A549 (cell line): Measurements from ENCODE around the gene RFLNA. TPM values are rescaled to one million over a fixed set of nuclear protein-coding genes. Genes with fewer than 3 reads are reported as not detected.

Experiments
- ATAC-seq, 2 experiments: fragments of 200-7000 bp in 1 of 2; fragments of >200 bp in 1 of 2; cut with Nextera tagmentation in 1 of 2; cut with Tn5 transposase in 1 of 2; 3 replicates each; pipeline versions ENCODE4 v1.8.0 to v1.9.1; 2018 to 2020; ENCODE audit warnings: mild to moderate bottlenecking in 1 of 2, moderate library complexity in 1 of 2
- CTCF ChIA-PET: fragments of 300-600 bp; sonication (Branson Sonifier 250); formaldehyde crosslinking; extraction: SDS; loops from one replicate; lab custom pipeline; 2021; ENCODE audit warnings: antibody characterized with exemption, inconsistent platforms; lab: Yijun Ruan, JAX
- POLR2A ChIA-PET: fragments of 350-600 bp; formaldehyde crosslinking; extraction: SDS; loops from one replicate; lab custom pipeline; 2021; ENCODE audit warnings: antibody characterized with exemption, inconsistent platforms; lab: Yijun Ruan, JAX
- DNase-seq, 2 experiments: peaks; one replicate each; pipeline versions ENCODE4 v3.0.0 to v3.0.0-alpha.2; 2011 to 2016; ENCODE audit warnings: low read depth in 1 of 2, low spot score in 1 of 2
- FAIRE-seq: peaks from 2 replicates; lab custom pipeline; 2011; peaks lifted over from hg19 to GRCh38; lab: Jason Lieb, UNC
- H3K27ac ChIP-seq, 2 experiments: fragments of >200 bp; sonication (Bioruptor Twin); formaldehyde crosslinking; 3 replicates each; pipeline ENCODE4 v1.5.1; 2016 to 2017
- H3K4me1 ChIP-seq: fragments of >200 bp; sonication (Bioruptor Twin); formaldehyde crosslinking; 3 replicates; pipeline ENCODE4 v1.6.1; 2016
- H3K4me2 ChIP-seq: fragments of >200 bp; sonication (Bioruptor Twin); formaldehyde crosslinking; 3 replicates; pipeline ENCODE4 v1.6.1; 2016
- H3K4me3 ChIP-seq: fragments of >200 bp; sonication (Bioruptor Twin); formaldehyde crosslinking; 3 replicates; pipeline ENCODE4 v1.5.1; 2016
- H3K9me3 ChIP-seq: fragments of >200 bp; sonication (Bioruptor Twin); formaldehyde crosslinking; 3 replicates; pipeline ENCODE4 v1.6.1; 2016
- BCL3 ChIP-seq: fragments of >200 bp; sonication (Bioruptor Twin); formaldehyde crosslinking; IDR thresholded peaks from 3 replicates; pipeline ENCODE4 v1.6.1; 2016
- CBX8 ChIP-seq: fragments of 200-600 bp; sonication (generic); IDR thresholded peaks from 2 replicates; pipeline ENCODE4 v1.6.1; 2016
- CEBPB ChIP-seq, 2 experiments: fragments of >200 bp in 1 of 2; sonication (Bioruptor Twin) in 1 of 2; formaldehyde crosslinking in 1 of 2; IDR thresholded peaks; 2 replicates each; pipeline ENCODE4 v1.6.1; 2012 to 2016
- ELK1 ChIP-seq: fragments of 150-350 bp; IDR thresholded peaks from 2 replicates; pipeline ENCODE4 v1.6.1; 2014; ENCODE audit warnings: low read depth, mild to moderate bottlenecking, low read length
- ESRRA ChIP-seq: fragments of 150-350 bp; IDR thresholded peaks from 2 replicates; pipeline ENCODE4 v1.6.1; 2014; ENCODE audit warnings: mild to moderate bottlenecking, low read length, borderline replicate concordance
- FOXS1 ChIP-seq: fragments of 250-450 bp; sonication (Bioruptor Pico); IDR thresholded peaks from 2 replicates; pipeline ENCODE4 v1.5.0; 2020; ENCODE audit warnings: mild to moderate bottlenecking, moderate library complexity
- GATA3 ChIP-seq: IDR thresholded peaks from 2 replicates; pipeline ENCODE4 v1.6.1; 2012; ENCODE audit warnings: borderline replicate concordance
- HOXB13 ChIP-seq: fragments of 250-450 bp; sonication (Bioruptor Pico); IDR thresholded peaks from 2 replicates; pipeline ENCODE4 v1.5.0; 2020; ENCODE audit warnings: low read depth, mild to moderate bottlenecking, moderate library complexity
- KDM1A ChIP-seq: fragments of 200-600 bp; sonication (generic); IDR thresholded peaks from 2 replicates; pipeline ENCODE4 v1.6.1; 2016; ENCODE audit warnings: low read depth, mild to moderate bottlenecking
- KDM5A ChIP-seq: fragments of 200-600 bp; sonication (generic); IDR thresholded peaks from 2 replicates; pipeline ENCODE4 v1.6.1; 2016; ENCODE audit warnings: antibody characterized with exemption, mild to moderate bottlenecking
- MAFK ChIP-seq: fragments of 450-650 bp; IDR thresholded peaks from 2 replicates; pipeline ENCODE4 v1.6.1; 2014; ENCODE audit not compliant: partially characterized antibody
- MAZ ChIP-seq: fragments of 150-350 bp; IDR thresholded peaks from 2 replicates; pipeline ENCODE4 v1.6.1; 2014; ENCODE audit warnings: antibody characterized with exemption, low read depth, low read length, borderline replicate concordance
- POLR2A ChIP-seq: IDR thresholded peaks from 2 replicates; pipeline ENCODE4 v1.6.1; 2012; ENCODE audit warnings: mild to moderate bottlenecking, low read length
- RFX5 ChIP-seq: fragments of 450-650 bp; IDR thresholded peaks from 2 replicates; pipeline ENCODE4 v1.7.1; 2014; ENCODE audit warnings: antibody characterized with exemption, mild to moderate bottlenecking, moderate library complexity
- SMC3 ChIP-seq: fragments of >200 bp; sonication (Bioruptor Twin); formaldehyde crosslinking; IDR thresholded peaks from 3 replicates; pipeline ENCODE4 v1.6.1; 2018; ENCODE audit warnings: inconsistent platforms
- USF2 ChIP-seq: fragments of 450-650 bp; IDR thresholded peaks from 2 replicates; pipeline ENCODE4 v1.6.1; 2014; ENCODE audit warnings: antibody characterized with exemption
- WGBS: methylation state at CpG from one replicate; pipeline ENCODE4 v1.1.6; 2017; ENCODE audit errors: missing lambda C conversion rate; 5-methylcytosine and 5-hydroxymethylcytosine counted together
- polyA plus RNA-seq, 4 experiments: library from polyadenylated mRNA; depleted of rRNA in 3 of 4; stranded (reverse); fragments of >200 nt; fragmentation: RNase III in 1 of 4; extraction: RNeasy Plus Mini Kit Qiagen cat#74134 plus additional on column Dnase treatment in 1 of 4; gene quantifications; 2 replicates in 3 of 4; 3 replicates in 1 of 4; pipeline ENCODE4 v1.2.3, GENCODE V29; 2011 to 2017
- TF ChIP-seq, protein P1 (sequence below): IDR thresholded peaks from 2 replicates; pipeline ENCODE4 v1.6.1; 2012; ENCODE audit warnings: low read depth, borderline replicate concordance
- TF ChIP-seq, protein P2 (sequence below): IDR thresholded peaks from 2 replicates; pipeline ENCODE4 v1.6.1; 2012
- TF ChIP-seq, protein P3 (sequence below): fragments of 250-450 bp; sonication (Bioruptor Pico); IDR thresholded peaks from 2 replicates; pipeline ENCODE4 v1.5.0; 2021; ENCODE audit warnings: mild to moderate bottlenecking, moderate library complexity, borderline replicate concordance
- TF ChIP-seq, protein P4 (sequence below): IDR thresholded peaks from 2 replicates; pipeline ENCODE4 v1.6.1; 2012

The RFLNA gene
- polyA plus RNA-seq, 2 of the 4 experiments (the other 2 are of a cell fraction) = not detected

GRCh38 chr12:124314207-124314606 is 19.3 kb downstream of the RFLNA start:
- Histone ChIP-seq H3K4me3 (no peak overlapping the region), H3K9me3 (no peaks in the 10 kb centered on the region), H3K4me2 (no peak overlapping the region), H3K4me1 (no peaks in the 10 kb centered on the region), H3K27ac (no peak overlapping the region)
- CTCF ChIA-PET = interaction anchor here (0.7 to 3.0 kb wide), 3 partner anchors 11 to 278 kb away, joined by 4 to 7 read pairs (median 4); no protein-coding TSS in a partner anchor
- TF ChIP-seq FOXS1 (CRISPR knock-in tag) (no peak), ESRRA (no peak), POLR2A (no peak), MAFK (no peak), KDM1A (no peak), MAZ (no peak), RFX5 (no peak), CEBPB (IDR thresholded peaks at IDR 0.05) (no peak), KDM5A (no peak), BCL3 (no peak), USF2 (no peak), SMC3 (no peak), CBX8 (no peak), HOXB13 (CRISPR knock-in tag) (no peak), ELK1 (no peak), GATA3 (no peak)
- TF ChIP-seq, protein P1, sequence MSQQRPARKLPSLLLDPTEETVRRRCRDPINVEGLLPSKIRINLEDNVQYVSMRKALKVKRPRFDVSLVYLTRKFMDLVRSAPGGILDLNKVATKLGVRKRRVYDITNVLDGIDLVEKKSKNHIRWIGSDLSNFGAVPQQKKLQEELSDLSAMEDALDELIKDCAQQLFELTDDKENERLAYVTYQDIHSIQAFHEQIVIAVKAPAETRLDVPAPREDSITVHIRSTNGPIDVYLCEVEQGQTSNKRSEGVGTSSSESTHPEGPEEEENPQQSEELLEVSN = no peak
- TF ChIP-seq, protein P2, sequence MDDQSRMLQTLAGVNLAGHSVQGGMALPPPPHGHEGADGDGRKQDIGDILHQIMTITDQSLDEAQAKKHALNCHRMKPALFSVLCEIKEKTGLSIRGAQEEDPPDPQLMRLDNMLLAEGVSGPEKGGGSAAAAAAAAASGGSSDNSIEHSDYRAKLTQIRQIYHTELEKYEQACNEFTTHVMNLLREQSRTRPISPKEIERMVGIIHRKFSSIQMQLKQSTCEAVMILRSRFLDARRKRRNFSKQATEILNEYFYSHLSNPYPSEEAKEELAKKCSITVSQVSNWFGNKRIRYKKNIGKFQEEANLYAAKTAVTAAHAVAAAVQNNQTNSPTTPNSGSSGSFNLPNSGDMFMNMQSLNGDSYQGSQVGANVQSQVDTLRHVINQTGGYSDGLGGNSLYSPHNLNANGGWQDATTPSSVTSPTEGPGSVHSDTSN = no peak
- TF ChIP-seq, protein P3, sequence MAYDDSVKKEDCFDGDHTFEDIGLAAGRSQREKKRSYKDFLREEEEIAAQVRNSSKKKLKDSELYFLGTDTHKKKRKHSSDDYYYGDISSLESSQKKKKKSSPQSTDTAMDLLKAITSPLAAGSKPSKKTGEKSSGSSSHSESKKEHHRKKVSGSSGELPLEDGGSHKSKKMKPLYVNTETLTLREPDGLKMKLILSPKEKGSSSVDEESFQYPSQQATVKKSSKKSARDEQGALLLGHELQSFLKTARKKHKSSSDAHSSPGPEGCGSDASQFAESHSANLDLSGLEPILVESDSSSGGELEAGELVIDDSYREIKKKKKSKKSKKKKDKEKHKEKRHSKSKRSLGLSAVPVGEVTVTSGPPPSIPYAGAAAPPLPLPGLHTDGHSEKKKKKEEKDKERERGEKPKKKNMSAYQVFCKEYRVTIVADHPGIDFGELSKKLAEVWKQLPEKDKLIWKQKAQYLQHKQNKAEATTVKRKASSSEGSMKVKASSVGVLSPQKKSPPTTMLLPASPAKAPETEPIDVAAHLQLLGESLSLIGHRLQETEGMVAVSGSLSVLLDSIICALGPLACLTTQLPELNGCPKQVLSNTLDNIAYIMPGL (CRISPR knock-in tag) = no peak
- WGBS = 85% methylated on average over 20 of the region's 30 CpGs
- no peak for FAIRE-seq
- POLR2A ChIA-PET = no interaction called here
- DNase-seq = no peak
- no peak for ATAC-seq

DNA sequence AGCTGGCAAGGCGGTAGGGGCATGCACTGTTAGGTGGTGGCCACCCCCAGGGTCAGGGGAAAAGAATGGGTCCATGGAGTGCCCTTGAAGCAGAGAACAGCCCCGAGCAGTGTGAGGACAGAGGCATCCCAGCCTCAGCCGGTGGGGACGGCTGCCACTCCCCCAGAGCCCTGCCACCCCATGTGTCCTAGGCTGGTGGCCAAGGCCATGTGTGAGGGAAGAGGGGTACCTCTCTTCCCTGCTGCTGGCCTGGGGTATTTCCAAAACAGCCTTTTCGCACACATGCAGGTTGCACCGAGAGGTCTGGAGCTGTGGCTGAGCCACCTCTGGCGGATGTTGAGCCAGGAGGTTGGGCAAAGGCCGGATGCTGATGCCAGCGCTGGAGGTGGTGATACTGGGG is 19.9 kb downstream of the RFLNA start:
- POLR2A ChIA-PET = no interaction called here
- H3K9me3 ChIP-seq = no peaks in the 10 kb centered on the region
- TF ChIP-seq, protein P4, sequence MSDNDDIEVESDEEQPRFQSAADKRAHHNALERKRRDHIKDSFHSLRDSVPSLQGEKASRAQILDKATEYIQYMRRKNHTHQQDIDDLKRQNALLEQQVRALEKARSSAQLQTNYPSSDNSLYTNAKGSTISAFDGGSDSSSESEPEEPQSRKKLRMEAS = no peak
- TF ChIP-seq KDM5A = no peak
- FAIRE-seq = no peak
- H3K4me3 ChIP-seq = no peak overlapping the region
- no peak for ATAC-seq
- 65% methylated on average over 9 of the region's 9 CpGs for WGBS
- no peak for DNase-seq
- H3K4me2 ChIP-seq = no peak overlapping the region
- no peaks in the 10 kb centered on the region for H3K4me1 ChIP-seq
- CTCF ChIA-PET = interaction anchor here (0.8 to 3.0 kb wide), 4 partner anchors 12 to 336 kb away, joined by 3 to 7 read pairs (median 6); no protein-coding TSS in a partner anchor
- no peak overlapping the region for H3K27ac ChIP-seq
